ENCODE data around the gene TFPI.

Gene TFPI

DNA sequence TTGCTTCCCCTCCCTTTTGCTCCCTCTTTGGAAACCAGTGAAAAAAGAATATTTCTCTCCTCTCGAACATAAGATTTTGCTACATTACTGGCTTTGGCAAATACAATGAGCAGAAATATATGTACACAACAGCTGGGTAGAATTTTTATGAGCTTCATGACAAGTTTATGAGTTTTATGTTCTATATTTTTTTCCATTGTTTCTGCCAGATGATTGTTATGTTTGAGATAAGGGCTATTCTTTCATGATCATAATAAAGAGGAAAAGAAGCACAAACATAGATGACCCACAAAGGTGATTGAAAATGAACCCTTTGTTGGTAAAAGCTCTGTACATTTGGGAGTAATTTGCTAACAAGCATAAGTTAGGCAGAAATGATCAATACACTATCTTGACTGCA, 14.8 kb upstream of the TFPI start:
- TF ChIP-seq, protein P1, sequence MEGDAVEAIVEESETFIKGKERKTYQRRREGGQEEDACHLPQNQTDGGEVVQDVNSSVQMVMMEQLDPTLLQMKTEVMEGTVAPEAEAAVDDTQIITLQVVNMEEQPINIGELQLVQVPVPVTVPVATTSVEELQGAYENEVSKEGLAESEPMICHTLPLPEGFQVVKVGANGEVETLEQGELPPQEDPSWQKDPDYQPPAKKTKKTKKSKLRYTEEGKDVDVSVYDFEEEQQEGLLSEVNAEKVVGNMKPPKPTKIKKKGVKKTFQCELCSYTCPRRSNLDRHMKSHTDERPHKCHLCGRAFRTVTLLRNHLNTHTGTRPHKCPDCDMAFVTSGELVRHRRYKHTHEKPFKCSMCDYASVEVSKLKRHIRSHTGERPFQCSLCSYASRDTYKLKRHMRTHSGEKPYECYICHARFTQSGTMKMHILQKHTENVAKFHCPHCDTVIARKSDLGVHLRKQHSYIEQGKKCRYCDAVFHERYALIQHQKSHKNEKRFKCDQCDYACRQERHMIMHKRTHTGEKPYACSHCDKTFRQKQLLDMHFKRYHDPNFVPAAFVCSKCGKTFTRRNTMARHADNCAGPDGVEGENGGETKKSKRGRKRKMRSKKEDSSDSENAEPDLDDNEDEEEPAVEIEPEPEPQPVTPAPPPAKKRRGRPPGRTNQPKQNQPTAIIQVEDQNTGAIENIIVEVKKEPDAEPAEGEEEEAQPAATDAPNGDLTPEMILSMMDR (IDR thresholded peaks at IDR 0.05) = no peak

DNA sequence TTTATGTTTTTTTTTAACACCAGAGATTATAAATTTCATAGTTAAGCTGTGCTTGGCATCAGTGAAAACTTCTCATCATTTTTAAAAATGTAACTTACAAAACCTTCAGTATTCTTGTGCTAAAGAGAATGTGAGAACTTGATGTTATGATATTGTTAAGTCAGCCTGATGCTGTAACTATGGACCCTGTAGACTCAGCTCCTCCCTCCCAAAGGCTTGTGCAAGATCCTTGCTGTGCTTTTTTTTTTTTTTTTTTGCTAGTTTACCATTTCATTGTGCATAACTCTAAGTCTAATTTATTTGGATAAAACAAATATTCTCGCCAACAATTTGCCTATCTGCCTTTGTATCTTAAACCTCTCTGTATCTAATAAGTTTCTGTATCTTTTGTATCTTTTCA, 12.9 kb upstream of the TFPI start:
- TF ChIP-seq, protein P1 (IDR thresholded peaks at IDR 0.05) = no peak

DNA sequence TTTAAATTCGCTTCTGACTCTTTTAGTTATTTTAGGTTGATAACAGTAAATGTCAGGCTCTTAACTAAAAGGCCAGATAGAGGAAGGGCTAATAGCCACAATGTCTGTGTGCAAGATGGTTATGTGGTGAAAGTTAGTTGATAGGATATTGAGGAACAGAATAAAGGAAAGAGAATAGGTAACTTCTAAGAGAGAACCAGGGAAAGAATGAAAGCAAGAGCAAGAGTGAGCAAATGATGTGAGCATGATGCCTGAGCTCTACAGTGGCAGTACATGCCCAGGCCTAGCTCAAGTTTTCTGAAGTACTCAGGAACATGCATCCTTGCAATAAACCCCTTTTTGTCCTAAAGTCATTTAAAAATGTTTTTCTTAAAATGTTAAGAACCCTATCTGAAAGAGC, 12.5 kb upstream of the TFPI start:
- TF ChIP-seq, protein P1 (IDR thresholded peaks at IDR 0.05) = no peak

DNA sequence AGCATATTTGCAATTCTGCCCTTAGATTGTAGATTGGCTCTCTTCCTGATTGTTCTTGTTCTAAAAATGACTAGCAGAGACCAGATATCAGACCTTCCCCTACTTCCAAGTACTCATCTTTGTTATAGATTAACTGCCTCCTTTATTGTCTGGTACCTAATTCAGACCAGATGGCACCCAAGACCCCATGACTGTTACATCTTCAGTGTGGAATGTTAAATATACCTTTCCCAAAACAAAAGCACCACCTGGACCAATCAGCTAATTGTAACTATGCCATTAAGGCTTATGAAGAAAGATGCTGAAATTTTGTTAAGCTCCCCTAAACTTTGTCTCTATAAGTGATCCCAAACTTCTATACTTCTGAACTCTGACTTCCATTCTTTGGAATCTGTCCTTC, 12.0 kb upstream of the TFPI start:
- TF ChIP-seq, protein P1 (IDR thresholded peaks at IDR 0.05) = no peak

DNA sequence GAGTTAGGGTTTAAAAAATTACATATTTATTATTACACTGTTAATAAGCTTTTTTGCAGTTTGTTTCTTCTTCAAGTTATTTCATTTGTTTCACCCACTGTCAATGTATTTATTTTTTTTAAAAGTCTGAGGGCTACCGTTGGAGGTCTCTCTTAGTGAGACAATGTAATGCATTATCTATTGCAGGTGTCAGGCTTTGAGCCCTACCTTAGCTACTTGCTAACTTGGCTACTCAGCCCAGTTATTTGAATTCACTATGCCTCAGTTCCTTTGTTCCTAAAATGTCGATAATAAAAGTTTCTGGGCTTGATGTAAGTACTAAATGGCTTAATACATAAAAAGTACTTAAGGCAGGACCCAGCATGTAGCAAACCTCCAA, 458 bp upstream of the TFPI start:
- TF ChIP-seq, protein P1 (IDR thresholded peaks at IDR 0.05) = no peak

DNA sequence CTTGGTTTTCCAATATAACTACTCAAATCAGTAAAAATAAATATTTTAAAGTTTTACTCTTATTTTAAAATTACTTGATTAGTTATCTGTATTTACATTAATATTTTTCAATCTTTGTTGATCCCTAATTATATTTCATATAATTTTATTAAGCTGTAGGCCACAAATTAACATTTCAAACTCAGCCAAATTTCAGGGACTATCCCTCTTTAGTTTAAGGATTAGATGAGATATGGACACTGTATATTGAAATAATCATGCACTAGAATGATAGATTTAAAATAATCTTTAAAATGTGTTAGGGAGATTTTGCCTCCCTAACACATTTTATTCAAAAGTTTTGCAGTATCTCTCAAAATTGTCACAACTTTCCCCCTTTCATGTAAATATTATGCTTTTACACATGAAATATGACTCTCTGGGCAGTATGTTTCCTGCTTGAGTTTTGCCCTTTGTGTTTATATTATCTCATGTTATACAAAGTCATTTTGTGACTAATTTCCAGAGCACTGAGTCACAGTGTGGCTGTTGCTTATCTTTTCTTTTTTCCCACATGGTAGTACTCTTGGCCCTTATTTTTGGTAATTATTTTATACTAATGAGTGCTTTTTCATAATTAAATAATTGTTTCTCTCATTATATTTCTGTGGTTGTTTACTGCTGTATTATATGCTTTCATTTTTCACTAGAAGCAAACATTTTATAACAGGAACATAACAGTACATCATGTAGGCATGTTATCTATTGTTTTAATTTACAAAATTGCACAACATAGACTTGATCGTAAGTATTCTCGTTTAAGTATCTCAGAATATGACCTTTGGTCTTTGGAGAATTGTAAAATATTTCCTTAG, 1.2 kb downstream of the TFPI start:
- TF ChIP-seq, protein P1 (IDR thresholded peaks at IDR 0.05) = no peak

DNA sequence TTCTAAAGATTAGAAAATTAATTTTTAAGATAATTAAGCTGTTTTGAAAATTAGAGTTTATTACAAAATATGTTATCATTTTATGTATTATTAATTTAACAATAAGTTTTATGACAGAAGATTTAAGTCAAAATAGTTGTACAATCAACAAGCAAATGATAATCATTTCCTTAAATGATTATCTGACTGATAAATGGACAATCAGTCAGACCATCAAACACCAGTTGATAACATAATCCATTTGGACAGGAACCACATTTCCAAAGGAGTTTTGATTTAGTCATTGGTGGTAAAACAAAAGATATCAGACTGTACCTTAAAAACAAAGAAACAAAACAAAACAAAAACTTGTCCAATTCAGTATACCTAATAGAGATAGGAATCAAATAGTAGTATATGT, 1.9 kb downstream of the TFPI start:
- TF ChIP-seq, protein P1 (IDR thresholded peaks at IDR 0.05) = no peak
